Hepatocyte (in vitro differentiated cells): ENCODE results near the gene TSPAN16. TPM values are rescaled to one million over a fixed set of nuclear protein-coding genes. Genes with fewer than 3 reads are reported as not detected.

ENCODE experiments used
- DNase-seq: peaks from one replicate; pipeline ENCODE4 v3.0.0-alpha.2; 2016; ENCODE audit warnings: low spot score
- H2AFZ ChIP-seq: fragments of 200-600 bp; sonication (generic); 2 replicates; pipeline ENCODE4 v1.6.0; 2016; ENCODE audit warnings: antibody characterized with exemption, mild to moderate bottlenecking
- H3K27ac ChIP-seq: fragments of 200-600 bp; sonication (generic); 2 replicates; pipeline ENCODE4 v1.5.1; 2016; ENCODE audit warnings: mild to moderate bottlenecking
- H3K27me3 ChIP-seq: fragments of 200-600 bp; sonication (generic); 2 replicates; pipeline ENCODE4 v1.6.1; 2016
- H3K36me3 ChIP-seq: fragments of 200-600 bp; sonication (generic); replicated peaks from 2 replicates; pipeline ENCODE4 v1.5.1; 2016; ENCODE audit warnings: low read depth; ENCODE audit not compliant: insufficient read depth
- H3K4me1 ChIP-seq: fragments of 200-600 bp; sonication (generic); 2 replicates; pipeline ENCODE4 v1.5.1; 2016; ENCODE audit warnings: mild to moderate bottlenecking, moderate library complexity; ENCODE audit not compliant: insufficient read depth
- H3K4me2 ChIP-seq: fragments of 200-600 bp; sonication (generic); 2 replicates; pipeline ENCODE4 v1.6.0; 2016
- H3K4me3 ChIP-seq: fragments of 200-600 bp; sonication (generic); 2 replicates; pipeline ENCODE4 v1.5.1; 2016; ENCODE audit warnings: mild to moderate bottlenecking
- H3K79me2 ChIP-seq: fragments of 200-600 bp; sonication (generic); 2 replicates; pipeline ENCODE4 v1.6.0; 2017; ENCODE audit warnings: mild to moderate bottlenecking
- H3K9me2 ChIP-seq: fragments of 200-600 bp; sonication (generic); replicated peaks from 2 replicates; pipeline ENCODE4 v1.6.0; 2017; ENCODE audit warnings: mild to moderate bottlenecking; ENCODE audit not compliant: insufficient read depth
- H3K9me3 ChIP-seq: fragments of 200-600 bp; sonication (generic); 2 replicates; pipeline ENCODE4 v1.5.1; 2016; ENCODE audit warnings: low read depth, mild to moderate bottlenecking
- H4K20me1 ChIP-seq: fragments of 200-600 bp; sonication (generic); 2 replicates; pipeline ENCODE4 v1.6.0; 2016; ENCODE audit warnings: mild to moderate bottlenecking; ENCODE audit not compliant: insufficient read depth, poor library complexity, severe bottlenecking
- EZH2 ChIP-seq: fragments of 200-600 bp; sonication (generic); IDR thresholded peaks from 2 replicates; pipeline ENCODE4 v1.6.1; 2016; ENCODE audit warnings: antibody characterized with exemption, mild to moderate bottlenecking, borderline replicate concordance
- EZH2phosphoT487 ChIP-seq: fragments of 200-600 bp; sonication (generic); IDR thresholded peaks from one replicate; pipeline ENCODE4 v1.6.1; 2018; ENCODE audit warnings: antibody characterized with exemption, mild to moderate bottlenecking, low read depth, moderate library complexity; ENCODE audit not compliant: unreplicated experiment, severe bottlenecking
- WGBS: methylation state at CpG from one replicate; pipeline ENCODE4 v1.1.6; 2016; ENCODE audit warnings: low lambda C conversion rate; ENCODE audit errors: missing lambda C conversion rate; 5-methylcytosine and 5-hydroxymethylcytosine counted together
- polyA plus RNA-seq: library from polyadenylated mRNA; unstranded; fragments of >200 nt; fragmentation: Nextera tagmentation; extraction: Ambion mirVana; gene quantifications from 2 replicates; pipeline ENCODE4 v1.2.1, GENCODE V29; 2016
- total RNA-seq: library from RNA; depleted of rRNA; stranded (reverse); fragments of >200 nt; gene quantifications from 2 replicates; pipeline ENCODE4 v1.2.3, GENCODE V29; 2014
- TF ChIP-seq, protein P1 (sequence below): fragments of 200-600 bp; sonication (generic); IDR thresholded peaks from 2 replicates; pipeline ENCODE4 v1.5.1; 2016; ENCODE audit warnings: antibody characterized with exemption, mild to moderate bottlenecking; ENCODE audit not compliant: poor library complexity

TSPAN16 gene
- total and polyA plus RNA-seq, 2 experiments from 2014 or later = not detected

GRCh38 chr19:11264452-11265176 is 31.3 kb upstream of the TSPAN16 start:
- DNase-seq = peak; percentile 77
- H2AFZ ChIP-seq = no peak overlapping the region
- TF ChIP-seq, protein P1, sequence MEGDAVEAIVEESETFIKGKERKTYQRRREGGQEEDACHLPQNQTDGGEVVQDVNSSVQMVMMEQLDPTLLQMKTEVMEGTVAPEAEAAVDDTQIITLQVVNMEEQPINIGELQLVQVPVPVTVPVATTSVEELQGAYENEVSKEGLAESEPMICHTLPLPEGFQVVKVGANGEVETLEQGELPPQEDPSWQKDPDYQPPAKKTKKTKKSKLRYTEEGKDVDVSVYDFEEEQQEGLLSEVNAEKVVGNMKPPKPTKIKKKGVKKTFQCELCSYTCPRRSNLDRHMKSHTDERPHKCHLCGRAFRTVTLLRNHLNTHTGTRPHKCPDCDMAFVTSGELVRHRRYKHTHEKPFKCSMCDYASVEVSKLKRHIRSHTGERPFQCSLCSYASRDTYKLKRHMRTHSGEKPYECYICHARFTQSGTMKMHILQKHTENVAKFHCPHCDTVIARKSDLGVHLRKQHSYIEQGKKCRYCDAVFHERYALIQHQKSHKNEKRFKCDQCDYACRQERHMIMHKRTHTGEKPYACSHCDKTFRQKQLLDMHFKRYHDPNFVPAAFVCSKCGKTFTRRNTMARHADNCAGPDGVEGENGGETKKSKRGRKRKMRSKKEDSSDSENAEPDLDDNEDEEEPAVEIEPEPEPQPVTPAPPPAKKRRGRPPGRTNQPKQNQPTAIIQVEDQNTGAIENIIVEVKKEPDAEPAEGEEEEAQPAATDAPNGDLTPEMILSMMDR = no peak
- TF ChIP-seq EZH2phosphoT487 (no peak), EZH2 (no peak)
- no peaks in the 10 kb centered on the region for H3K9me3 ChIP-seq
- no peak overlapping the region for H3K4me3 ChIP-seq
- H3K4me2 ChIP-seq = no peak overlapping the region
- H3K79me2 ChIP-seq = peaks cover 9% of the 10 kb centered on the region
- no peaks in the 10 kb centered on the region for H3K9me2 ChIP-seq
- WGBS = 82% methylated on average over 19 of the region's 19 CpGs
- peak overlapping the region; percentile 99 for H3K27ac ChIP-seq
- H3K4me1 ChIP-seq = peaks cover 27% of the 10 kb centered on the region
- no peaks in the 10 kb centered on the region for H4K20me1 ChIP-seq
- no peaks in the 10 kb centered on the region for H3K36me3 ChIP-seq
- H3K27me3 ChIP-seq = no peaks in the 10 kb centered on the region

DNA sequence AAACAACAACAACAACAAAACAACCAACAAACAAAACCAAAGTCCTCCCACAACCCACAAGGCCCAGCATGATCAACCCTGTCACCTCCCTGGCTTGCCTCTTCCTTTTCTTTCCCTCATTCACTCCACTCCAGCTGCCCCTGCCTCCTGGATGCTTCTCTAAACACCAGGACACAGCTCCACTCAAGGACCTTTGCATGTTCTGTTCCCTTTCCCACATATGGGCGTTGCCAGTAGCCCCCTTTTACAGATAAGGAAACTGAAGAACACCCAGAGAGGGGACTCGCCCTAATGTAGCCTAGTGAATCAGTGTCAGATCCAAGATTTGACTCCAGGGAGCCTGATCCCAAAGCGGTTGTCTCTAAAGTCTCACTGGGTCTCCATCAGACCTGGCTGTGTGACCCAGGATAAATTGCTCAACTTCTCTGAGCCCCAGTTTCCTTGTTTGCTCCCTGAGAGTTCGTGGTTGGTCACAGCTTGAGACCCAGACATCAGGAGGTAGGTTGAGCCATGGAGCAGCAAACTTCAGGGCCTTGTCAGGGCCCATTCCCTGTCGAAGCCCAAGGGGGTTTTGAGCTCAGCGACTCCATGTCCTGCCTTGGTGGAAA is 30.7 kb upstream of the TSPAN16 start:
- Histone ChIP-seq H2AFZ (no peak overlapping the region), H3K4me2 (peak overlapping the region; percentile 27), H3K27me3 (no peaks in the 10 kb centered on the region), H3K79me2 (peaks cover 9% of the 10 kb centered on the region), H4K20me1 (no peaks in the 10 kb centered on the region), H3K4me3 (no peak overlapping the region), H3K9me2 (no peaks in the 10 kb centered on the region), H3K9me3 (no peaks in the 10 kb centered on the region), H3K4me1 (peaks cover 27% of the 10 kb centered on the region), H3K36me3 (no peaks in the 10 kb centered on the region), H3K27ac (peak overlapping the region; percentile 99)
- no peak for TF ChIP-seq EZH2
- TF ChIP-seq, protein P1 = no peak
- TF ChIP-seq EZH2phosphoT487 = no peak
- DNase-seq = no peak
- 71% methylated on average over 6 of the region's 6 CpGs for WGBS

DNA sequence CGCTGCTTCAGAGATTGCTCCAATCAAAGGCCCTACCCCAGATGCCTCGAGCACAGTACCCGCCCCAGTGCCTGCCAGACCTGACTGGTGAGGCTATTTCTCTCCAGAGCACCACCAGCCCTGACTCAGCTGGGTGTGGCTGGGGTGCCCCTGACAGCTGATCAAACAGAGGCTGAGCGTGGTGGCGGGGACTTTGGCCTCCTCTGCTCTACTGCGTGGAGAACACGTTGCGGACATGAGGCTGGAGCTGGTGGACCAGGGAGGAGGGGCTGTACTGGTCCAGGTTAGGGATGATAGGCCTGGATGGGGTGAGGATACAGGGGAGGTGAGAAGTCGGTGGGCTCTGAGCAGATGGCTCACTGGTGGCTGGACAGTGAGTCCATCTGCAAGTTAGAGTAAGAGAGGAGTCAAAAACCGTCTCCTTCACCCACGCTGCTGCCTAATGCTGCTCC is 30.1 kb upstream of the TSPAN16 start:
- no peaks in the 10 kb centered on the region for H3K27me3 ChIP-seq
- no peaks in the 10 kb centered on the region for H3K9me2 ChIP-seq
- H3K79me2 ChIP-seq = peaks cover 9% of the 10 kb centered on the region
- peaks cover 27% of the 10 kb centered on the region for H3K4me1 ChIP-seq
- H3K4me2 ChIP-seq = no peak overlapping the region
- no peaks in the 10 kb centered on the region for H3K36me3 ChIP-seq
- H2AFZ ChIP-seq = no peak overlapping the region
- no peak overlapping the region for H3K4me3 ChIP-seq
- no peaks in the 10 kb centered on the region for H3K9me3 ChIP-seq
- peak; percentile 91 for DNase-seq
- H3K27ac ChIP-seq = peak overlapping the region; percentile 99
- WGBS = 55% methylated on average over 11 of the region's 11 CpGs
- H4K20me1 ChIP-seq = no peaks in the 10 kb centered on the region
- TF ChIP-seq EZH2phosphoT487 = no peak
- TF ChIP-seq, protein P1 = no peak
- TF ChIP-seq EZH2 = no peak
